ENCODE measurements around the gene TFAP2C.

- no peak for TF ChIP-seq MAX (CRISPR knock-in tag; IDR thresholded peaks at IDR 0.05)
- no peak for TF ChIP-seq PRDM15 (CRISPR knock-in tag; IDR thresholded peaks at IDR 0.05)
- no peak for TF ChIP-seq CTCF (IDR thresholded peaks at IDR 0.05)
- TF ChIP-seq ELF4 (CRISPR knock-in tag; IDR thresholded peaks at IDR 0.05; ENCODE audit: low read depth): no peak
- no peak for TF ChIP-seq CREM (CRISPR knock-in tag; IDR thresholded peaks at IDR 0.05)
- no peak for TF ChIP-seq CREB1 (CRISPR knock-in tag; IDR thresholded peaks at IDR 0.05)
- TF ChIP-seq PREB (CRISPR knock-in tag; IDR thresholded peaks at IDR 0.05; ENCODE audit: borderline replicate concordance): no peak
- no peak for TF ChIP-seq ZSCAN18 (CRISPR knock-in tag; IDR thresholded peaks at IDR 0.05)
- TF ChIP-seq SP1 (CRISPR knock-in tag; conservative IDR thresholded peaks at IDR 0.05): no peak
- TF ChIP-seq E2F1 (CRISPR knock-in tag; IDR thresholded peaks at IDR 0.05): no peak
- no peak for TF ChIP-seq USF1 (CRISPR knock-in tag; IDR thresholded peaks at IDR 0.05)
- TF ChIP-seq NR1H2 (CRISPR knock-in tag; IDR thresholded peaks at IDR 0.05): no peak
Measured at GRCh38 chr20:56625837-56626236, 3.3 kb upstream of the TFAP2C start.
